HepG2 (cell line): ENCODE results near the gene ACSS2. TPM values are rescaled to one million over a fixed set of nuclear protein-coding genes. Genes with fewer than 3 reads are reported as not detected.
"Not testable (repeated sequence)": the region's sequence is repeated elsewhere in the genome, so short reads cannot be mapped to it uniquely, and the experiment has no call there.

Experiments
- ATAC-seq: fragments of 200-7000 bp; cut with Tn5 transposase; 3 replicates; pipeline ENCODE4 v1.9.1; 2020; ENCODE audit warnings: mild to moderate bottlenecking, moderate library complexity
- BruUV-seq: library from RNA; stranded (reverse); fragments of 400-500 nt; replicated peaks from 2 replicates; lab custom pipeline; 2021; lab: Mats Ljungman, UMichigan
- CTCF ChIA-PET: fragments of 300-600 bp; formaldehyde crosslinking; extraction: SDS; loops from one replicate; lab custom pipeline; 2021; ENCODE audit warnings: low total read pairs, inconsistent platforms, low intra/inter-chr PET ratio; lab: Yijun Ruan, JAX
- POLR2A ChIA-PET: fragments of 350-600 bp; sonication (Branson Sonifier 250); formaldehyde crosslinking; loops from one replicate; lab custom pipeline; 2020; ENCODE audit warnings: antibody characterized with exemption, inconsistent platforms; lab: Yijun Ruan, JAX
- DNase-seq: peaks from one replicate; pipeline ENCODE4 v3.0.0-alpha.2; 2015; ENCODE audit warnings: low spot score
- FAIRE-seq: peaks from 3 replicates; lab custom pipeline; 2011; peaks lifted over from hg19 to GRCh38; lab: Jason Lieb, UNC
- H2AFZ ChIP-seq: one replicate; pipeline ENCODE4 v1.6.1; 2011; ENCODE audit warnings: low read length, inconsistent platforms
- H3K27ac ChIP-seq: fragments of 300-600 bp; 3 replicates; pipeline ENCODE4 v1.8.0; 2011; ENCODE audit warnings: mixed run types, mild to moderate bottlenecking, mixed read lengths, low read length, inconsistent platforms; ENCODE audit not compliant: insufficient read depth; ENCODE audit errors: extremely low read length
- H3K27me3 ChIP-seq, 2 experiments: fragments of 200-600 bp in 1 of 2; 2 replicates in 1 of 2; 3 replicates in 1 of 2; pipeline versions ENCODE4 v1.6.0 to v1.8.0; 2011; ENCODE audit warnings: low read length in 2 of 2, mild to moderate bottlenecking in 2 of 2, moderate library complexity in 2 of 2, inconsistent platforms in 1 of 2; ENCODE audit not compliant: insufficient read depth in 2 of 2, control insufficient read depth in 1 of 2
- H3K36me3 ChIP-seq, 2 experiments: fragments of 200-600 bp in 1 of 2; replicated peaks in 1 of 2; 2 replicates in 1 of 2; 3 replicates in 1 of 2; pipeline versions ENCODE4 v1.5.1 to v1.8.0; 2011; ENCODE audit warnings: low read length in 2 of 2, inconsistent platforms in 1 of 2; ENCODE audit not compliant: insufficient read depth in 2 of 2, control insufficient read depth in 1 of 2
- H3K4me1 ChIP-seq: 2 replicates; pipeline ENCODE4 v1.5.1; 2012; ENCODE audit warnings: low read length, inconsistent platforms; ENCODE audit not compliant: insufficient read depth
- H3K4me2 ChIP-seq: 2 replicates; pipeline ENCODE4 v1.6.0; 2011; ENCODE audit warnings: low read depth, low read length, inconsistent platforms
- H3K4me3 ChIP-seq, 3 experiments: fragments of 200-600 bp in 1 of 3; sonication (generic), shearing (Covaris generic) in 1 of 3; replicated peaks in 1 of 3; 2 replicates each; pipeline ENCODE4 v1.5.1; 2011 to 2016; ENCODE audit warnings: low read length in 3 of 3, inconsistent platforms in 2 of 3, low read depth in 2 of 3, mild to moderate bottlenecking in 2 of 3, control low read depth in 1 of 3, mixed read lengths in 1 of 3; ENCODE audit not compliant: insufficient read depth in 1 of 3
- H3K79me2 ChIP-seq: one replicate; pipeline ENCODE4 v1.6.1; 2011; ENCODE audit warnings: low read length, inconsistent platforms; ENCODE audit not compliant: insufficient read depth
- H3K9ac ChIP-seq: 2 replicates; pipeline ENCODE4 v1.6.0; 2011; ENCODE audit warnings: mild to moderate bottlenecking, low read depth, low read length, inconsistent platforms; ENCODE audit not compliant: insufficient read depth
- H3K9me3 ChIP-seq: 2 replicates; pipeline ENCODE4 v1.5.1; 2012; ENCODE audit warnings: mild to moderate bottlenecking, low read length
- H4K20me1 ChIP-seq: 2 replicates; pipeline ENCODE4 v1.6.0; 2011; ENCODE audit warnings: inconsistent platforms, mild to moderate bottlenecking, low read length, moderate library complexity; ENCODE audit not compliant: insufficient read depth
- NFYB ChIP-seq: sonication (generic); formaldehyde crosslinking; IDR thresholded peaks from 2 replicates; pipeline ENCODE4 v1.4.0; 2020; ENCODE audit warnings: missing genetic modification reagents
- NFYC ChIP-seq: IDR thresholded peaks from 2 replicates; pipeline ENCODE4 v1.6.1; 2016; ENCODE audit warnings: missing genetic modification reagents, missing compliant biosample characterization
- WGBS: methylation state at CpG from one replicate; pipeline ENCODE4 v1.1.6; 2017; ENCODE audit warnings: low lambda C conversion rate; 5-methylcytosine and 5-hydroxymethylcytosine counted together
- in situ Hi-C: cut with HindIII; loops from 2 replicates; pipeline ENCODE4 v1.10.0; 2017; ENCODE audit warnings: low pct_unique_long_range_greater_than_20kb; ENCODE audit not compliant: extremely low pct_ligation_motif_present
- intact Hi-C: fragments of 100-400 bp; cut with micrococcal nuclease; formaldehyde crosslinking; loops from one replicate; pipeline ENCODE4 v1.10.0; 2022; ENCODE audit not compliant: unreplicated experiment
- polyA plus RNA-seq, 8 experiments: library from polyadenylated mRNA; depleted of rRNA in 3 of 8; stranded (reverse) in 7 of 8; unstranded in 1 of 8; fragments of >200 nt; fragmentation: Illumina TruSeq in 4 of 8; extraction: Trizol in 4 of 8; gene quantifications; 2 replicates each; pipeline versions ENCODE4 v1.2.1 to v1.2.3, GENCODE V29; 2011 to 2016; ENCODE audit warnings: low read depth in 4 of 8, missing spikeins in 1 of 8, mixed read lengths in 1 of 8; ENCODE audit not compliant: insufficient read depth in 1 of 8
- total RNA-seq, 5 experiments: library from RNA; depleted of rRNA; stranded (reverse); fragments of >200 nt; fragmentation: Illumina TruSeq; extraction: Trizol; gene quantifications; 2 replicates each; pipeline ENCODE4 v1.2.3, GENCODE V29; 2016; ENCODE audit warnings: low read depth in 1 of 5

Gene ACSS2
- total and polyA plus RNA-seq, 2 of the 13 experiments (the other 11 are each of a cell fraction or from before 2014, with no cell fraction given): 72.8 to 89.7 TPM

DNA sequence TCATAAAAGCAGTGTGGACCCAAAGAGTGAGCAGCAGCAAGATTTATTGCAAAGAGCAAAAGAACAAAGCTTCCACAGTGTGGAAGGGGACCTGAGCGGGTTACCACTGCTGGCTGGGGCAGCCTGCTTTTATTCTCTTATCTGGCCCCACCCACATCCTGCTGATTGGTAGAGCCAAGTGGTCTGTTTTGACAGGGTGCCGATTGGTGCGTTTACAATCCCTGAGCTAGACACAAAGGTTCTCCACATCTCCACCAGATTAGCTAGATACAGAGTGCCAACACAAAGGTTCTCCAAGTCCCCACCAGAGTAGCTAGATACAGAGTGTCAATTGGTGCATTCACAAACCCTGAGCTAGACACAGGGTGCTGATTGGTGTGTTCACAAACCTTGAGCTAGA is 21.7 kb downstream of the ACSS2 start:
- H4K20me1 ChIP-seq, ATAC-seq, H3K4me3 ChIP-seq, H3K4me1 ChIP-seq, BruUV-seq, POLR2A ChIA-PET, H3K27ac ChIP-seq, H3K9me3 ChIP-seq, intact Hi-C loops, in situ Hi-C loops, CTCF ChIA-PET, DNase-seq, H3K9ac ChIP-seq, H2AFZ ChIP-seq, H3K79me2 ChIP-seq, H3K4me2 ChIP-seq, FAIRE-seq, H3K27me3 ChIP-seq: not testable (repeated sequence)
- TF ChIP-seq NFYC (CRISPR knock-in tag) (peak; percentile 67), NFYB (CRISPR knock-in tag) (peak; percentile 75)
- H3K36me3 ChIP-seq: peaks cover 0 to 19% of the 10 kb centered on the region in 2 experiments; a peak in 2 of 5 replicates
- 92% methylated on average over 2 of the region's 3 CpGs for WGBS

DNA sequence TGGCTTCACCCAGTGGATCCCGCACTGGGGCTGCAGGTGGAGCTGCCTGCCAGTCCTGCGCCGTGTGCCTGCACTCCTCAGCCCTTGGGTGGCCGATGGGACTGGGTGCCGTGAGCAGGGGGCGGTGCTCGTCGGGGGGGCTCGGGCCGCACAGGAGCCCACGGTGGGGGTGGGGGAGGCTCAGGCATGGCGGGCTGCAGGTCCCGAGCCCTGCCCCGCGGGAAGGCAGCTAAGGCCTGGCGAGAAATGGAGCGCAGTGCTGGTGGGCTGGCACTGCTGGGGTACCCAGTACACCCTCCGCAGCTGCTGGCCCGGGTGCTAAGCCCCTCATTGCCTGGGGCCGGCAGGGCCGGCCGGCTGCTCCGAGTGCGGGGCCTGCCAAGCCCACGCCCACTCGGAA is 22.3 kb downstream of the ACSS2 start:
- CTCF ChIA-PET, DNase-seq, FAIRE-seq, BruUV-seq, ATAC-seq, H4K20me1 ChIP-seq, H3K4me1 ChIP-seq, H3K4me2 ChIP-seq, H3K27me3 ChIP-seq, H3K4me3 ChIP-seq, intact Hi-C loops, H3K27ac ChIP-seq, H3K79me2 ChIP-seq, H3K9ac ChIP-seq, H2AFZ ChIP-seq, in situ Hi-C loops, POLR2A ChIA-PET, H3K9me3 ChIP-seq: not testable (repeated sequence)
- H3K36me3 ChIP-seq: peaks cover 0 to 19% of the 10 kb centered on the region in 2 experiments; a peak in 2 of 5 replicates
- 96% methylated on average over 23 of the region's 26 CpGs for WGBS
